Right lung (tissue), 5 donors: ENCODE measurements around the gene SFT2D3. TPM values are rescaled to one million over a fixed set of nuclear protein-coding genes. Genes with fewer than 3 reads are reported as not detected.

Experiments used
- DNase-seq, 2 donors: peaks; one replicate each; pipeline ENCODE4 v3.0.0-alpha.2; 2013
- polyA plus RNA-seq, 5 donors: library from polyadenylated mRNA; unstranded; fragments of 120-200 nt; gene quantifications; one replicate each; pipeline versions ENCODE4 v1.2.1 to v1.2.3, GENCODE V29; 2013; ENCODE audit warnings: inconsistent platforms in 1 of 5, low replicate concordance in 1 of 5; ENCODE audit not compliant: insufficient read length in 5 of 5, insufficient read depth in 1 of 5

Gene SFT2D3
- polyA plus RNA-seq, 5 donors: 1.6 TPM; not detected in 4

GRCh38 chr2:127705391-127706065 lies 4.2 kb downstream of the SFT2D3 start:
- peak; percentile 74 to 83 for DNase-seq

DNA sequence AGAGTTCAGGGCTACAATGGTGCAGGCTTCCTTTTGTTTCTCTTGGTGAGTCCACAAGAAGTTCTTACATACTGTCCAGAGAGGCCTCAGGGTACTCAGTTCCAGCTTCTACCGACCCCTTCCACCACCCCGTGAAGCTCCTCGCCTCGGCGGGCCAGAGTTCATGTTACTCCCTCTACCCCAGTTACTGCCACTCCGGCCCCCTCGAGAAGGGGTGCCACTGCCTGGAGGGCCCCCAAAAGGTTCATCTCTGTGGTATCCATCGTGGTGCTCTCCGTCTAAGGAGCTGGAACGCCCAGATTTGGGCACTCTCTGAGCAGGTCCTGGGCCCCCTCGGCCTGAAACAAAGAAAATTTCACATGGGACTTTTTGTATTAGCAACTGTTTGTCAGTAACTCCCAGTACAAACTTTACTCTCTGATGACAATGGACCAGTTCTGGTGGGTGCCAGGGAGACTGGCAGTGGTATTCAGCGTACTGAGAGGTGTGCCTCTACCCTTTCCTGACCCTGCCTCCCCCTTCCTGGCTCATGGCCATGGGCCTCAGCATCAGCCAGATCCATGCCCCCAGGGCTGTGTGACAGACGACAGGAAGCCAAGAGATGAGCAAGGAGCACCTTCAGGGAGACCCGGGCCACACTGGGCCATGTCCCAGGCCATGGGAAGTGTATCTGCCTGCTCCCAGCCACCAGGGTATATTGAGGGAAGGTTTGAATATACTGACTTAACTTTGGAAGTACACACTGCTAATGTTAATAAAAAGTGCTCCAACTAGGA lies 5.1 kb downstream of the SFT2D3 start:
- DNase-seq: no peak

DNA sequence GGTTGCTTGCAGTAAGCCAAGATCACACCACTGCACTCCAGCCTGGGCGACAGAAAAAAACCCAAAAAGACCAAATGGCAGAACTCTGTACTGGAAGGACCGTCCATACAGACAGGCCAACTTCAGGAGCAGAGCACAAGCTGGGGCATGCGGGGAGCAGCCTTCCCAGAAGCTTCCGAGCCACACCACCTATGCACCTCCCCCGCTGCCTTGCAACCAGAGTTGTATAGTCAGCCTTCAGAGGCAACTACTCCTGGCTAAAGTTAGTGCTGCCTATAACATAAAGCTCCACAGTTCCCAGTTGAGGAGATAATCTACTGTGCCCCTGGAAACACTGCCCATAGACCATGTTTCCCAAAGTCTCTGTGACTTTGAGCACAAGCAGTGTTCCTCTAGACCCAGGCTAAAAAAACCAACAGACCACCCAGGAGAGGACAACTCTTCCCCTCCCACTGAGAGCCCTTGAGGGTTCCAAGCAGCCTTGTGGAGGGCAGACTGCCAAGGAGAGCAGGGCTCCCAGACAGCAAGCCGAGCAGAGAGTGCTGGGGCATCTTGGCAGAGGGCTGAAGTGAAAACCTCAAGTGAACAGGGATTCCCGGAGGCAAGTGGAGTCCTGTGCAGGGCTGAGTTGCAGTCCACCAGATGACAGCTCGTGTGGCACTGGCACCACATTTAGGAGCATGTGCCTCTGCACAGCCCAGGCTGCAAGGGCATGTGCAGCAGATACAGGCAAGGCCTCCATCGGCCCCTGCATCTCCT lies 6.8 kb downstream of the SFT2D3 start:
- DNase-seq: peak; percentile 61 to 73

DNA sequence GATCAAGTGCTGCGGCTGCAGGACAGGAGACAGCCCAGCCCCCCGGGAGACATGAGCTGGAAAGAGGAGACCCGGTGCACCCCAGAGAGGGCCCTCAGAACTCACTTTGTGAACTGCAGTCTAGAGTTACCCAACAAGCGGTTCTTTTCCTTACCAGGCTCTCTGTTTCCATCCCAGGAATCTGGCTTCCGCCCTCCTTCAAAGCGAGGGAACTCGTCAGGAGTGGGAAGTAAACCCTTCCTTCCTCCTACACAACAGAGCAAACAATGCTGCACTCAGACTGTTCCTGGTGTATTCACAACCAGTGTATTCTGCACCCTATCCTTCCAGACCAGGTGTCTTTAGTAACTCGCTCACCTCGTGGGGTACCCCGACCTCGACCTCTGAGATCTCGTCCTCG lies 8.0 kb downstream of the SFT2D3 start:
- DNase-seq: no peak

DNA sequence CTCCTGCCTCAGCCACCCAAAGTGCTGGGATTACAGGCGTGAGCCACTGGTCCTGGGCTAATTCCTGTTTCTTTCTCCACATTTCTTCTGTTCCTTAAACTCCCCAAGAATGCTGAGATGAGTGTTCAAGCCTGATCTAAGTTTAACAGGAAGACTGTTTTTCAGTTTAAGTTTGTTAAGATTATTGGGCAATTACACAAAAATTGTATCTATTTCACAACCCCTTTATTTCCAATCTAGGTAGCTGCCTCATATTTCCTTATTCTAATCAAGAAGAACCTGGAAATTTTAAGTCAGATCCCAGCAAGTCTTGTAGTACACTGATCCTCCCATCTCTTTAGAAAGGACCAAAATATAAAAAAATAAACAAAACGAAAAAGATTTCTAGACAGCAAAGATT lies 11.7 kb downstream of the SFT2D3 start:
- no peak for DNase-seq

- no peak for DNase-seq
Observed at GRCh38 chr2:127713562-127713961, 12.3 kb downstream of the SFT2D3 start.

DNA sequence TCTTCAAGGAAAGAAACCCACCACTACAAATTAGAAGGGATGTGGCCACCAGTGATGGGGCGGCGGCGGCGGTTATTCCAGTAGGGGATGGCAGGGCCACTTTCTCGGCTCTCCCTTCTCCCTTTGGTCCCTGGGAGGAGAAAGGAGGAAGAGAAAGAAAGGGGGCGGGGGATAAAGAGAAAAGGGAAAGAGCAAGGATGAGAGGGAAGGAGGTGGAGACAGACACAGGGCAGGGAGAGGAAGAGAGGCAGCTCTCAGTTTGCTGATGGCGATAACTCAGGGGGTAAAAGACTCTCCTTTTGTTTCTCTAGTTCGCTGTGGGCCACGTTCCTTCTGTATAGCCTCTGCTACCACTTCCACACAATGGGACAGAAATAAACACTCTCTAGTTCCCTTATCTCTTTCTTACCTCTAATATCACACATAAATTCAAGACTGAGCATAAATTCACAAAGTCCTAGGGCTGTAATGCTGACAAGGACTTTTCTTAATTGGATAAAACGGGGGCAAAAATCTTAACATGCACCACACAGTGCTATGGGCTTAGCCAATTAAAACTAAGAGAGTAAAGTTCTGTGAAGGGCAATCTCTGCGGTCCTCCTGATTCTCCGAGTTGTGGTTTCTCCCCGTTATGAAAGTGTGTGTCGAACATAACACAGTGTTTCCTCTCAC lies 14.6 kb downstream of the SFT2D3 start:
- DNase-seq: no peak

DNA sequence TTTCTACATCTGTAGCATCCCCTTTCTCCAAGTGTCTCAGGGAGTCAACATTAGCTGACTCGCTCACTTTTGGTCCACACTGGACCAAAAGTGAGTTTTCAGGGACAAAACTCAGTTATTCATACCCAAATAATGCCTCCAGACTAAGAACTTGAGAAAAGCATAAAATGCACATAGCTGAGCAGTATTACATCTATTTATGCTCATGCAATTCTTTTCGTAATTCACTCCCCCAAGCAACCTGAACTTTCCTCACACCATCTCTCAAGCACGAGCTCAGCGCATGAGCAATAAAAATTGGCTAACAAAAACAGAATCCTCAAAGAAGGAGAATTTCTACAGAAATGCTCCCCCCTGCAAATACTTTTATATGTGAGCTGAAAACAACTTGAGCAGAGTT lies 17.0 kb downstream of the SFT2D3 start:
- DNase-seq: no peak

- DNase-seq: no peak
Observed at GRCh38 chr2:127719301-127720218, 18.3 kb downstream of the SFT2D3 start.

GRCh38 chr2:127721311-127721977 lies 20.1 kb downstream of the SFT2D3 start:
- no peak for DNase-seq

- DNase-seq: no peak
Observed at GRCh38 chr2:127721978-127722355, 20.7 kb downstream of the SFT2D3 start.

DNA sequence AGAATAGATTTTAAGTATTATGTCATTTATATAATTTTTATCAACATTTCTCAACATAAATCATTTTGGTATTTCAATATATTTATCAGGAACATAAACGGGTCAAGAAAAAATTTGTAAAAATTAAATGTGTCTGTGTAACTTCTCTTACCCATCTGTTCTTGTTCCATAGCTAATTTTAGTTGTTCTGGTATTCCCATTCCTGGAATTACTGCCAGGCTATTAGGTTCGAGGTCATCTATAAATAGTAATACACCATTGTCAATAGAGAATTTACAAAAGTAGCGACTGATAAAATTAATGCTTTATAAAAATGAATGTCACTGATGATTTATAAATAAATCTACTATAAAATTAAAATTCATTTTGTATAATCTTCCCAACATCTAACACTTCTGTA lies 21.5 kb downstream of the SFT2D3 start:
- no peak for DNase-seq

DNA sequence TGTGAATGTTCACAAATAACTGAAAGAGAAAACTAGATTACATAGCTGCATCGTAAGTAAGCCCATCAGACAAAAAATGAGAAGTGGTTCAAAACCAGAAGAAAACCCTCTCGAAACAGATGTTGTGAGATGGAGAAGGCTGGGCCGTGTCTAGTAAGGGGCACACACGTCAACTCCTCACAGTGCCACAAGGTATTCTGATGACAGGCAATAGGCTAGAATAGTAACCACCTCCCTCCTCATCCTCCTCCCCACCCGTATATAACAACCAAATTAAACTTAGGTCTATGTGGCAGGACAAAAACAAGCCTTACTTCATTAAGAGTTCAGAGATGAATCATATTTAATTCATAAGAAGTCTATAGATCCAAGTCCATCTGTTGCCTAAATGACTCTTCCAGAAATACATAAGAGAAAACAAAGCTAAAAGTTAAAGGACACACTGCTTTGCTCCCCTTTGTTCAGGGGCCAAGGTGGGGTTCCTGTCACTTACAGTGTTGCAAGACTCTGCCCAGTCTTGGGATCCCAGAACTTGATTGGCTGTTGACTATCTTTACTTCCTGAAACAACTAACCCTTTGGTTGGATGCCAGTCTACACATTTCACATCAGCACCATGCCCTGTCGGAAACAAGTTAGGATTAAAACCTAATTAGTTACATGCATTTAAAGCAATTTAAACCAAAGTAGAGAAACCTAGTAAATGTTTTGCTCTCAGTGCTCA lies 25.0 kb downstream of the SFT2D3 start:
- no peak for DNase-seq

GRCh38 chr2:127733113-127733815 lies 32.0 kb downstream of the SFT2D3 start:
- no peak for DNase-seq

DNA sequence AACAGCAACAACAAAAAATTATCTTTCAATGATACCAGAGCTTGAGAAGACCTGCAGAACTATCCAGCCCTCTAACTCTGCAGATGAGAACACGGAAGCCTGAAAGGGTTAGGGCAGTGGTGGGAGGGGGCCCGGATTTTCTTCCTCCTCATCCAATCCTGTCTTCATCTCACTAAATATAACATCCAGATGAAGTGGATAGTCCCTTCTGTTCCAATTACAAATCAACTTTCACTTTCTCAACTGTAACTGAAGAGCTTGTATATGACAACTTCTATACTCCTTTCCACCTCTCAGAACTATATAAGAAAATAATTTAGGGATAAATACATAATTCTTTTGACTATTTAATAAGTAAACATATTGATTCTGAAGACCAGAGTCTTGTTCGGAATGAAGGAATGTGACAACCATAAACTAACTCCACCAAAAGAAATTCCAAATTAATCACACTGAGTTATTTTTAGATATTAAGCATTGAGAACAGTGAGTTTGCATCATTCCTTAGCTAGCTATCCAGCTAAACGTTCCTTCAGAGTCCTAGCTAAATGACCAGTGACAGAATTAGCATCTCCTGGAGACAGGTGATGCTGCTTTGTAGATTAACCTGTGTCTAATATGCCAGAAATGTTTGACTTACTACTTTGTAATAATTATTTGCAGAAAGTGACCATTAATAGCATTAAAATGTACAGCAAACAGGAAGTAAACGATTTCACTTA lies 32.7 kb downstream of the SFT2D3 start:
- DNase-seq: no peak

- DNase-seq: no peak
Observed at GRCh38 chr2:127735044-127735443, 33.7 kb downstream of the SFT2D3 start.

- DNase-seq: peak in 1 of 2 donors; percentile 24
Observed at GRCh38 chr2:127735537-127736399, 34.5 kb downstream of the SFT2D3 start.
